ENCODE data around the gene PPARA.

The PPARA gene

DNA sequence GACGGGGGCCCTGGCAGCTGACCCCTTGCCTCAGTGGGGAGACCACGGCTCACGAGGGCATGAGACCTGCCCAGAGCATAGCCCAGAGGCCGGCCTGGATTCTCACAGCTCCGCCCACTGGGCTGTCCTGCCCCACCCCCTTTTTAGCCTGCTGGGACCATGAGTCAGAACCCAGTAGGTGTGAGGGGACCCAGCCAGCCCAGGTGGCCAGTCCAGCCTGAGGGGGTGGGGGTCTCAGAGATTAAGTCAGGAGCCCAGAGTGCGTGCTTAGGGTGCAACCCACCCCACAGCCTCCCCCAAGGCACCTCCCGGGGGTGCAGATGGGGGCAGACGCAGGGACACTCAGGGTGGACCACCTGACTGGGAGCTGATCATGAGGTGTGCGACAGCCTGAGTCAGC is 40.1 kb upstream of the PPARA start:
- H3K27me3 Mint-ChIP-seq, result no peaks in the 10 kb centered on the region
- no peak overlapping the region for H3K4me3 Mint-ChIP-seq
- H3K9me3 Mint-ChIP-seq, result no peaks in the 10 kb centered on the region
- H3K4me1 Mint-ChIP-seq, result peaks cover 5% of the 10 kb centered on the region
- H3K36me3 Mint-ChIP-seq, result no peaks in the 10 kb centered on the region
- ATAC-seq, result peak; percentile 2
- no peak overlapping the region for H3K27ac Mint-ChIP-seq

DNA sequence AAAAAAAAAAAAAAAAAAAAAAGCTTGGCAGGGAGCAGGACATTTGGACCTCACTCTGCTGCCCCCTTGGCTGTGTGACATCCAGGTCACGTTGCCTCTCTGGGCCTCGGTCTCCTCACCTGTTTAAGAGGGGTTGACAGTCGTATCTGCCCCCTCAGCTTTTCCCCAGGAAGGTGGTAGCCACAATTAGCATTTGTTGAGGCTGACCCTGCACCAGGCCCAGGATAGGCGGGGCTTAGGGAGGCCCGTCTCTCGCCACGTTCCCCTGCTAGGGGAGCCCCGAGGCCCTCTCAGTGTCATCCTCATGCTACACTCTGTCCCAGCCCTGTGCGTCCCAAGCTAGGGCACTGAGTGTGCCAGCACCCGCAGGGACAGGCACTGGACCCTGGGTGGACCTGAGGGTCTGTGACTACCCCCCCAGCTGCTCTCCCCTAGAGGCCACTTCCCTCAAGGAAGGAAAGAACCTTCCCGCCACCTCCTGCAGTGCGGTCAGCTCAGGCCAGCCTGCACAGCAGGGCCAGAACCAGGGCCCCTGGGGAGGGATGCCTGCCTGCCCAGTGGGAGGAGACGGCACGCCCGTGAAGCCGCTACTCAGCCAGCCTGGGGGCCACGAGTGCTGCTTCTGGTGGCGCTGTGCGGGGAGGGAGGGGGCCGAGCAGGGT is 38.5 kb upstream of the PPARA start:
- peaks cover 9% of the 10 kb centered on the region for H3K4me1 Mint-ChIP-seq
- H3K36me3 Mint-ChIP-seq, result no peaks in the 10 kb centered on the region
- no peak overlapping the region for H3K4me3 Mint-ChIP-seq
- no peaks in the 10 kb centered on the region for H3K9me3 Mint-ChIP-seq
- no peak for ATAC-seq
- H3K27me3 Mint-ChIP-seq, result no peaks in the 10 kb centered on the region
- H3K27ac Mint-ChIP-seq, result no peak overlapping the region

DNA sequence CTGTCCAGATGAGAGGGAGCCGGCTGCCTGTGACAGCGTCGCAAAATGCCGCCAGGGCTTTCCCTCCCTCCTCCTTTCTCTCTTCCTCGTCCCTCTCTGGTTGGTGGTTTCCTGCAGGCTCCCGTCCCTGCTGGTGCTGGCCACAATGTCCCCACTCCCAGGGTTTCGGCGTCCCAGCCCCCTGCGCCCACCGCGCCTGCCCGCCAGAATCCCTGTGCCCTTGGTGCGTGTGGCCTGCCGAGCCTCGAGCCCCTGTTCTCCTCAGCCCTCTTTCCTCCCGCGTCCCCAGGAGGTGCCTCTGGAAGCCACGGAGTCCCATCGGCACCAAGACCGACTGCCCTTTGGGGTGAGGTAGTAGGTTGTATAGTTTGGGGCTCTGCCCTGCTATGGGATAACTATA is 37.9 kb upstream of the PPARA start:
- Mint-ChIP-seq H3K27me3 (no peaks in the 10 kb centered on the region), H3K9me3 (no peaks in the 10 kb centered on the region), H3K4me3 (no peak overlapping the region), H3K27ac (no peak overlapping the region), H3K4me1 (peaks cover 11% of the 10 kb centered on the region), H3K36me3 (no peaks in the 10 kb centered on the region)
- ATAC-seq, result no peak

DNA sequence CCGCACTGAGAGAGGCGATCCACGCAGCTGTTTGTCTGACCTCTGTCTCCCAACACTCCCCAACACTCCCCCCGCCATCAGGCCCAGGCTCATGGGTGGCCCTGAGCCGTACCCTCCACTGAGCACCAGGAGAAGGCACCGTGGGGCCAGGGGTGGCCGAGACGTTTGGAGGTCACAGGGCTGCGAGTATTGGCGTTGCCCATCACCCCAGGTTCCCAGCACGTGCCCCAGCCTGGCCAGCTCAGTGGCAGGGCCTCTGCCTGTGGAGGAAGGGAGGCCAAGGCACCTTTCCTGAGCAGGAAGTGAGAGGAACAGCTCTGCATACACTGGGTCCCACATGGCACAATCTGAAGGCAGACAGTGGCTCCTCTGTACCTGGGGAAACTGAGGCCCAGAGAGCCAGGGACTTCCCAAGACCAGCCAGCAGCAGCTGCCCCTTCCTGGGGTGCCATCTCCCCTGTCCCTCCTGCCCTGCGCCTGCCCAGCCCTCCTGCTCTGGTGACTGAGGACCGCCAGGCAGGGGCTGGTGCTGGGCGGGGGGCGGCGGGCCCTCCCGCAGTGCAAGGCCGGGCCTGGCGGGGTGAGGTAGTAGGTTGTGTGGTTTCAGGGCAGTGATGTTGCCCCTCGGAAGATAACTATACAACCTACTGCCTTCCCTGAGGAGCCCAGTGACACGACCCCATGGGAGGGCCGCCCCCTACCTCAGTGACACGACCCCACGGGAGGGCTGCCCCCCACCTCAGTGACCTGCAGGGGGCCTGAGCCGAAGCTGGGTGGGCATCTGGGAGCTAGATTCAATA is 37.0 kb upstream of the PPARA start:
- ATAC-seq, result no peak
- Mint-ChIP-seq H3K27me3 (peaks cover 5% of the 10 kb centered on the region), H3K4me1 (peaks cover 11% of the 10 kb centered on the region), H3K27ac (no peak overlapping the region), H3K36me3 (no peaks in the 10 kb centered on the region), H3K9me3 (no peaks in the 10 kb centered on the region), H3K4me3 (no peak overlapping the region)

GRCh38 chr22:46113910-46114517 is 36.3 kb upstream of the PPARA start:
- H3K27me3 Mint-ChIP-seq, result peaks cover 12% of the 10 kb centered on the region
- no peaks in the 10 kb centered on the region for H3K36me3 Mint-ChIP-seq
- no peak overlapping the region for H3K4me3 Mint-ChIP-seq
- no peaks in the 10 kb centered on the region for H3K9me3 Mint-ChIP-seq
- H3K27ac Mint-ChIP-seq, result peak overlapping the region; percentile 35
- peaks cover 11% of the 10 kb centered on the region for H3K4me1 Mint-ChIP-seq
- no peak for ATAC-seq

DNA sequence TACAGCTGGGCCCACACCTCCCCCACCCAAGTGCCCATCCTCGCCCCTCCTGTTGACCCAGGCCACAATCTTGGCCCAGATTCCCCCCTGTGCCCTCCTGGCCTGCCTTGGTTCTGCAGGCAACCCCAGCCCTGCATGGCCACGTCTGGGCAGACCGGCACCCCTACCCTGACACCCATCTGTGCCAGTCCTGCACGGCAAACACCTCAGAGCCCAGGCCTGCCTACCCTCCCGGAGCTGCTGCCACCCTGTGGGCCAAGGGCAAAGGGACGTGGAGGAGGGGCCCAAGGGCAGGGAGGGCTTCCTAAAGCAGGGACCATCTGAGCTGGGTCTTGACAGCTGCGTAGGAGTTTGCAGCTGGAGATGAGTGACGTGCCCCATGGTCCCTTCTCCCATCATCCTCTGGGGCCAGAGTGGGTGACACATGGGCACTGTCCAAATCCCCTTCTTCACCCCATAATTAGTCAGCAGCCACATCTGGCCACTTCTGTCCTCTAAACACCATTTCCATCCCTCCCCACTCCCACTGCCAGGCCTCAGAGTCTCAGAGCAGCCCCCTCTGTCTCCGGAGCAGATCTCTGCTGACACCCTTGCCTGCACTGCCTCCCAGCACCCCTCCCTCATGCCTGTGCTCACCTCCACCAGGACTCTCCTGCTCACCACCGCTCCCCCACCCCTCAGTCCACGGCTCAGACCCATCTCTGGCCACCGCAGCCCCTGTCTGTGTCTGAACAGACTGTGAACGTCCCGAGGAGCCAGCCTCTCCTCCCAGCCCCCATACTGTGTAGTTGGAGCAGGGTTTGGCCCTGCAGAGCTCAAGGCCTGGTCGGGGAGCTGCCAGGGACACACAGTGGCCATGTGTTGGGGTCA is 35.6 kb upstream of the PPARA start:
- ATAC-seq, result no peak
- Mint-ChIP-seq H3K27ac (peak overlapping the region; percentile 35), H3K36me3 (no peaks in the 10 kb centered on the region), H3K4me1 (peaks cover 11% of the 10 kb centered on the region), H3K9me3 (no peaks in the 10 kb centered on the region), H3K4me3 (no peak overlapping the region), H3K27me3 (peaks cover 12% of the 10 kb centered on the region)

GRCh38 chr22:46115388-46115678 is 35.0 kb upstream of the PPARA start:
- Mint-ChIP-seq H3K9me3 (no peaks in the 10 kb centered on the region), H3K4me3 (no peak overlapping the region), H3K4me1 (peaks cover 11% of the 10 kb centered on the region), H3K27me3 (peaks cover 12% of the 10 kb centered on the region), H3K27ac (peak overlapping the region; percentile 35), H3K36me3 (no peaks in the 10 kb centered on the region)
- no peak for ATAC-seq

GRCh38 chr22:46115755-46116490 is 34.4 kb upstream of the PPARA start:
- no peak overlapping the region for H3K27ac Mint-ChIP-seq
- no peak overlapping the region for H3K4me3 Mint-ChIP-seq
- H3K4me1 Mint-ChIP-seq, result peaks cover 11% of the 10 kb centered on the region
- no peaks in the 10 kb centered on the region for H3K9me3 Mint-ChIP-seq
- no peaks in the 10 kb centered on the region for H3K36me3 Mint-ChIP-seq
- peaks cover 12% of the 10 kb centered on the region for H3K27me3 Mint-ChIP-seq
- no peak for ATAC-seq

GRCh38 chr22:46116491-46116958 is 33.8 kb upstream of the PPARA start:
- H3K27ac Mint-ChIP-seq, result no peak overlapping the region
- H3K4me3 Mint-ChIP-seq, result no peak overlapping the region
- H3K9me3 Mint-ChIP-seq, result no peaks in the 10 kb centered on the region
- ATAC-seq, result peak; percentile 92
- H3K4me1 Mint-ChIP-seq, result peaks cover 11% of the 10 kb centered on the region
- H3K36me3 Mint-ChIP-seq, result no peaks in the 10 kb centered on the region
- peaks cover 12% of the 10 kb centered on the region for H3K27me3 Mint-ChIP-seq

DNA sequence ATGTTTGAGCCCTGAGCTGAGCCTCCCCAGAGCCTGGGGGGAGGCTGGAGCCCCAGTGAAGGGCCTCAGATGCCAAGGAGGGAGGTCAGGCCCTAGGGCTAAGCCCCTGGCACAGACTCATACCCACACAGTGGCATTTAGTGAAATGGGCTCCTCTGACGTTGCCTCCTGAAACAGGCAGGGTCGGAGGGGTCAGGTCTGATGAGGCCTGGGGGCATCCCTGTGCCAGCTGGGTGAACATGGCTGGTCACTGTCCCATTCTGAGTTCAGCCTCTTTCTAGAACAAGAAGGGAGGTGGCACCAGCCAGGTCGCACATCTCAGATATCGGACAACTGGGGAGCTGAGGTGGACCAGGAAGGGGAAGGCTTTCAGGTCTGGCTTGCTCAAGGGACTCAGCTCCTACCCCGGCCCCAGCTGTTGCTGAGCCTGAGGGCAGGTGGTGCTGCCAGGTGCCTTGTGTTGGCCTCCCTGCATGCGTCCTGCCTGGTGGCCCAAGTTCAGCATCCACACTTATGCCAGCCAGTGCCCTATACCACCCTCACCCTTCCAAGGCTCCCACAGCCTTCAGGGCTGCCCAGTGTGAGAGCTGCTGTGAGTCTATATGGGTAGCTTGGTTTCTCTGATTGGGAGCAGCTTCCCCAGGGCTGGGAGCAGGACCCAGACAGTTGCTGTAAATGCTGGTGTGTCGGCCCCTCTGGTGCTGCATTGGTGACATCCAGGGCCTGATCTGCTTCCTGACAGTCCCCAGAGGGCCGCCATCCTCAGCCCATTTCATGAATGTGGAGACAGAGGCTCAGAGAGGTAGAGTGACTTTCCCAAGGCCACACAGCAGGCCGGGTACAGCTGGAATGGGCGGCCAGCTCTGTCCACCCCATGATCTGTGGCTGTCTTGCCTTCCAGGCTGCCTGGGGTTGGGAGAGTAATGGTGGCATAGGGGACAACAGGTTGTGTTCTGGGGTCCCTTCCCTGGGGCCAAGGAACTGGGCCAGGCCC is 32.8 kb upstream of the PPARA start:
- Mint-ChIP-seq H3K36me3 (no peaks in the 10 kb centered on the region), H3K27me3 (peaks cover 12% of the 10 kb centered on the region), H3K4me1 (peaks cover 11% of the 10 kb centered on the region), H3K9me3 (no peaks in the 10 kb centered on the region), H3K27ac (no peak overlapping the region), H3K4me3 (no peak overlapping the region)
- no peak for ATAC-seq

DNA sequence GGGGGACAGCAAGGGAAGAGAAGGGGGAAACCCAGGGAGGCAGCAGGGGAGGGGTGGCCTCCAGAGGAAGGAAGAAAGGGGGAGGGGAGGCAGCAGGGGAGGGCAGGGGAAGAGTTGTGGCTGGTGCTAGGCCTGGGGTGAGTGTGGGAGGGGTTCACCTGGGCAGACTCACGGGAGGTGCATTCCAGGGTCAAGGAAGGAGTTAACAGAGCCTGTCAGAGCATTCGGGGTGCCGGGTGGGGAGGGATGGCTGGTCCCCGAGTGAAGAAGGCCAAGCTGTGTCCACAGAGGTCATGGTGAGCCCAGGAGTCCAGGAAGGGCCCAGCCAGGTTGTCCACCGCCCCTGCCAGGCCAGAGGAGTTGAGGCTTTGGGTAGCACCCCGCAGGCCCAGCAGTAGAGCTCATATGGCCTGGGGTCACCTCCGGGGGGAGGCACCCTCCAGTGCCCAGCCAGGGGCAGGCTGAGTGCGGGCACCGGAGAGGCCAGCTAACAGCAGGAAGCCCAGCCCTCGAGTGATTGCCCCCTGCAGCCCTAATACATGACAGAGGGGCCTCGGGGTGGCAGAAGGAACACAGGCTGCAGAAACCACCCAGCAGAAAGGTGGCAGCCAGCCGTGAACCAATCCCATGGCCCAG is 31.1 kb upstream of the PPARA start:
- no peak for ATAC-seq
- Mint-ChIP-seq H3K9me3 (no peaks in the 10 kb centered on the region), H3K27ac (no peak overlapping the region), H3K4me3 (no peak overlapping the region), H3K36me3 (no peaks in the 10 kb centered on the region), H3K27me3 (peaks cover 12% of the 10 kb centered on the region), H3K4me1 (peaks cover 11% of the 10 kb centered on the region)

DNA sequence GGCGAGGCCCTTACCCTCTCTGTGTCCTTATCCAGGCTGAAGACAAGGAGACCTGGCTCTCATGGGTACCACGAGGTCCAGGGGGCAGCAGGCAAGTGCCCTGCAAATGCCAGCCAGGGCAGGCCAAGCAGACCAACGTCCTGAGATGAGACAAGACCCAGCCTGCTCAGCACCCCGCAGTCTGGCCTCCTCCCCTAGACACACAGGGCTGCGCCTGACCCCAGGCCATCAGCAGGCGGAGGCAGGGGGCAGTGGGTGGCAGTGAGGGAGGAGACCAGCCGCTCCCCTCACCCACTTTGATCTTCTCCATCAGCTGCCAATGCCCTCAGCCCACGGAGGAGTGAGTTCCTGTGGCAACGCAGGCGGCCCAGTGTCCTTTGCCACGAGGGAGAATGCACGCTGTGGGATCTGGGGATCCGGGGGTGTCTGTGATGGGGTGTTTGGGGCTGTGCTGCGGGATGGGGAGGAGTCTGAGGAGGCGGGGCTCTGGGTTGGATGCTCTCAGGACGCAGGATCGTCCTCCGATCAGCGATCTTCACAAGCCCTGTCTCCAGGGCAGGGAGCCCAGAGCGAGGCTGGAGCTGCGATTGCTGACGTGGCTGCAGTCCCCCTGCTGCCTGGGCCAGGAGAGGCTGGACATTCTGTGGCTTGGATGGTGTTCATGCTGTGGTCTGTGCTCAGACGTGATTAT is 30.5 kb upstream of the PPARA start:
- H3K4me3 Mint-ChIP-seq, result no peak overlapping the region
- peaks cover 9% of the 10 kb centered on the region for H3K4me1 Mint-ChIP-seq
- ATAC-seq, result no peak
- no peak overlapping the region for H3K27ac Mint-ChIP-seq
- H3K27me3 Mint-ChIP-seq, result peaks cover 12% of the 10 kb centered on the region
- H3K36me3 Mint-ChIP-seq, result no peaks in the 10 kb centered on the region
- H3K9me3 Mint-ChIP-seq, result no peaks in the 10 kb centered on the region

GRCh38 chr22:46120420-46120737 is 29.9 kb upstream of the PPARA start:
- H3K4me1 Mint-ChIP-seq, result peaks cover 6% of the 10 kb centered on the region
- no peak overlapping the region for H3K27ac Mint-ChIP-seq
- H3K27me3 Mint-ChIP-seq, result peaks cover 12% of the 10 kb centered on the region
- H3K36me3 Mint-ChIP-seq, result no peaks in the 10 kb centered on the region
- H3K9me3 Mint-ChIP-seq, result no peaks in the 10 kb centered on the region
- ATAC-seq, result no peak
- no peak overlapping the region for H3K4me3 Mint-ChIP-seq
